Mesenteric fat pad (tissue), 1 donor: Measurements from ENCODE around the gene PDIK1L. TPM values are rescaled to one million over a fixed set of nuclear protein-coding genes. Genes with fewer than 3 reads are reported as not detected.
A peak's percentile ranks its signal among the peaks of the same experiment; 100 is the strongest.

ENCODE experiments used
- DNase-seq: peaks from one replicate; pipeline ENCODE4 v3.0.0-alpha.2; 2020; ENCODE audit warnings: low spot score
- long read RNA-seq: library from polyadenylated mRNA; unstranded; transcript quantifications from one replicate; pipeline ENCODE4 v2.0.0, GENCODE V29; 2020
- total RNA-seq: library from RNA; stranded (reverse); fragmentation: NEBNext Ultra II Directional; extraction: Animal tissue kit (Norgen Biotek cat#: 25700); gene quantifications from one replicate; pipeline ENCODE4 v1.2.1, GENCODE V29; 2021
- donor health status: DM: yes; HTN: yes; CAD: no.

Gene PDIK1L
- 6.4 TPM for total RNA-seq
- long read RNA-seq, full-length matches to known transcripts, result 2 of 10 reads
- long read RNA-seq, partial matches to known transcripts, result 0 of 10 reads
- long read RNA-seq, other reads (novel, unspliced or antisense), result 8 of 10 reads

GRCh38 chr1:26111530-26112406 is at the start of gene PDIK1L:
TSS of gene PDIK1L (plus strand) at chr1:26111824. CDS start at chr1:26114309, 2,485 bp downstream.
- peak; percentile 99 for DNase-seq

- DNase-seq, result no peak
Observed at GRCh38 chr1:26064553-26064952, 47.1 kb upstream of the PDIK1L start.

DNA sequence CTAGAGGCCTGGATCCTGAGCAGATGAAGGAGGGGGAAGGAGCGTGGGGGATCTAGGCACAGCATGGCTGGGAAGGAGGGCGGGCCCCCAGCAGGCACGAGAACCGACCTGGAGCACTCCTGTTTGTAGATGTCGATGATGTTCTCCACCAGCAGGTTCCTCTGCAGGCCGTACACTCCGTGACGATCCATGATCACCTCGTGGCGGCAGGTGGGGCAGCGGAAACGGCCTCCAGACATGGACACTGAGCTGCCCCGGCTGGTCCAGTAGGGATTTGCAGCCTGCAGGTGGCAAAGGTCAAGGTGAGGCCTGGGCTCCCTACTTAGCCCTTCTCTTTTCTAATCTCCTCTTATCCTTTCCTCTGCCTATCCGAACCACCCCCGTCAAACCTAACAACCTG is 45.5 kb upstream of the PDIK1L start:
- DNase-seq, result no peak

DNA sequence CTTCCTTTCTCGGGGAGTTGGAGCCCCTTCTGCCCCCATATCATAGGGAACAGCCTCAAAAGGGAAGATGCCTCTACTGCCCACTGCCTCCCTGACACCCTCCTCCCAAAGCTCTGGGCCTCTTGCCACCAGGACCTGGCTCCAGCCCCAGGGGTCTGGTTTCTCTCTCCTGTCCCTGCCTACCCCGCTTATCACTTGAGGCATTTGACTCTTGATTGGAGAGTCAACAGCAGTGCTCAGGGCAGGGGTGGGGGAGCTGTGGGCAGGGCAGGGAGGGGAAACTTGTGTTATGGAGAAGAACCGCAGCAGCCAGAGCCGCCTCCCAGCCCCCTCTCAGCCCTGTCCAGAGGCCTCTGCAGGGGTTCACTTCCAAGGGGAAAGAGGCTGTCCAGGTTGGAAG is 44.8 kb upstream of the PDIK1L start:
- no peak for DNase-seq

GRCh38 chr1:26067432-26067911 is 44.2 kb upstream of the PDIK1L start, which contains the start of gene TRIM63:
TSS of gene TRIM63 (minus strand) at chr1:26067630. CDS start at chr1:26067494, 136 bp downstream.
- no peak for DNase-seq

DNA sequence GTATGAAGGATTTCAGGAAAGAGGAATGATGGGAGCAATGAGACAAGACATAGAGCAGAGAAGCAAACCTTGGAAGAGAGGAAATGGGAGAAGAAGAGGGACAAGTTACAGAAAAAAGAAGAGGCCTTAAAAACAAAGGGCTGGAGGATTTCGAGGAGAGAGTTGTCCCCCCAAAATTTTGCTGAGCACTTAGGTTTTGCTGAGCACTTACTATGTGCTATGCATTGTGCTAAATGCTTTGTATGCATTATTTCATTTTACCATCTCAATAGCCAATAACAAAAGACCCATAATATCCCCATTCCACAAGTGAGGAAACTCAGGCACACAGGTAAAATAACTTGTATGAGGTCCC is 41.7 kb upstream of the PDIK1L start:
- DNase-seq, result no peak

- no peak for DNase-seq
Observed at GRCh38 chr1:26070296-26070962, 41.2 kb upstream of the PDIK1L start.

GRCh38 chr1:26070963-26071342 is 40.7 kb upstream of the PDIK1L start:
- no peak for DNase-seq

DNA sequence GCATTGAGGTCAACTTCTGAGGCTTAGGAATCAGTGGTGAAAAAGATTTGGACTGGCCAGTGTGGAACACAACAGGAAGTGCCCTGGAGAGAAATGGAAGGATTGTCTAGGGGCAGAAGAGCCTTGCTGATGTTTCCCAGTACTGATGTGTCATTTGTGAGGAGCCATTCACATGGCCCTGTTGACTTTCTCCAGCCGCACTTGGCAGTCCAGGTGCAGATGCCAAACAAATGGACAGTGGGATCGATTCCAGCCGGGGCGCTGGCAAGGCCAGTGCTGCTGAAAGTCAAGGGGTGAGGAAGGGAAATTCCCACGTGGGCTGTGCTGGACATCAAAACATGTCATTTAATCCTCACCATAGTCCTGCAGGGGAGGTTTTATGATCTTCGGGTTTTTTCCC is 39.3 kb upstream of the PDIK1L start:
- no peak for DNase-seq

- DNase-seq, result no peak
Observed at GRCh38 chr1:26075421-26076144, 36.0 kb upstream of the PDIK1L start.

DNA sequence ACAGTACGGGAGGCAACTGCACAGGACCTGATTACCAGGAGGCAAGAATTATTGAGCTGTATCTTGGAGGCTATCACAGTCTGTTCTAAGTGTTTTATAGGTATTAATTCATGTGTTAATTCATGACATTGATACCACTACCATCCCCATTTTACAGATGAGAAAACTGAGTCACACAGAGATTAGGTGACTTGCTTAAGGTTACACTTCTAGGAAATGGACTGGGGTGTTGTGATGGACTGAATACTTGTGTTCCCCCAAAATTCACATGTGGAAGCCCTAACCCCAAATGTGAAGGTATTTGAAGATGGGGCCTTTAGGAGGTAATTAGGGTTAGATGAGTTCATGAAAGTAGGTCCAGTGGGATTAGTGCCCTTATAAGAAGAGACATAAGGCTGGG is 34.1 kb upstream of the PDIK1L start:
- no peak for DNase-seq

DNA sequence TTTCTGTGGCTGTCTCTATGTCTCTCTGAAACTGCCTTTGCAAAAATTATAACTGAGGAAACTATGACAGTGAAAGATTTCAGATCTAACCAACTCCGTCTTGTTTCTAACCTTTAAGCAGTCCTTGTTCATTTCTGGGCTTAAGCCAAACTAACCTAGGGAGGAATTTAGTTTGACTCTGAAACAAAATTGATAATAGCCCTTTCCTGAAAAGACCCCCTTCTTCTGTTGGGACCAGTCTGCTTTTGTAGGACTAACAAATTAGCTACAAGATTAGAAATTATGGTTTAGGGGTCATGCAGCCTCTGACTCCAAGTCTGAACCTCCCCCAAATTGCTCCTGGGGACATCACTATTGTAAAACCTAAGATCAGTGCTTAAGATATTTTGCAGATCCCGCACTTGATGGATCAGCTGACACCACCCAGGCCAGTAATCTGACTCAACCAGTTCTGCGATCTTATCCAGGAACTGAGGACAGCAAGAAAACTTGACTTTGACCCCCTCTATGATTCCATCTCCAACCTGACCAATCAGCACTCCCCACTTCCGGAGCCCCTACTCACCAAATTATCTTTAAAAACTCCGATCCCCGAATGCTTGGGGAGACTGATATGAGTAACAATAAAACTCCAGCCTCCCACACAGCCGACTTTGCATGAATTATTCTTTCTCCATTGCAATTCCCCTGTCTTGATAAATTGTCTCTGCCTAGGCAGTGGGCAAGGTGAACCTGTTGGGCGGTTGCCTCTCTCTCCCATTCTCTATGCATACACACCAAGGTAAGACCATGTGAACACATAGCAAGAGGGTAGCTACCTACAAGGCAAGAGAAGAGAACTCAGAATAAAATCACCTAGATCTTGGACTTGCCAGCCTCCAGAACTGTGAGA is 33.1 kb upstream of the PDIK1L start:
- DNase-seq, result no peak

GRCh38 chr1:26079178-26079563 is 32.5 kb upstream of the PDIK1L start:
- no peak for DNase-seq

- DNase-seq, result no peak
Observed at GRCh38 chr1:26079960-26080814, 31.4 kb upstream of the PDIK1L start.

DNA sequence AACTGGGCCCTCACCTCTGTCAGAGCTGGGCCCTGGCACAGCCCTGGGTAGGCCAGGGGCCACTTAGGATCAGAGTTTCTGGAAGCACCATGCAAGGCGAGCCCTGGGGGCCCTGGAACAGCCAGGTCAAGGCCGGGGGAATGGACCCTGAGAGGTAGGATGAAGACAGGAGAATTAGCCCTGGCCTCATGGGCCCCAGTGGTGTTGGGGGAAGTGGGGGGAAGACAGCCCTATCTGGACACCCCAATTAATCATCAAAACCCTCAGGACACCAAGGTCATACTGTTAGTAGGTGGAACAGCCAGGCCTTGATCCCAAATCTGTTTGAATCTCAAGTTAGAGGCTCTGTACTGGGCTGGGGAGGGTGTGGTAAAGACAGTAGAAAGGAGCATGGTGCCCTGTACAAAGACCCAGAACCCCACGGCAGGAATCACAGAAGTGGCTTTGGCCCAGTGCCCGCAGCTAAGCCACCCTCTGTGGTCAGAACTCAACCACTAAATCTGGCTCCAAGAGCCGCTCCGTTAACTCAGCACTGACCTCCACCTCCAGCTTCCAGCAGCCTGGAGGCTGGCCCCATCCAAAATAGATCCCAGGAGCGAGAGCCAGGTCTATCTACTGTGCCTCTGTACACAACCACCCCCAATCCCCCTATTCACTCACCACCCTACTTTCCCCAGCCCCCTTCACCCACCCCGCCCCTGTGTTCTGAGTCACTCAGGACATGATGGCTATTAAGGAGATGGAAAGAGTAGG is 30.2 kb upstream of the PDIK1L start:
- no peak for DNase-seq

DNA sequence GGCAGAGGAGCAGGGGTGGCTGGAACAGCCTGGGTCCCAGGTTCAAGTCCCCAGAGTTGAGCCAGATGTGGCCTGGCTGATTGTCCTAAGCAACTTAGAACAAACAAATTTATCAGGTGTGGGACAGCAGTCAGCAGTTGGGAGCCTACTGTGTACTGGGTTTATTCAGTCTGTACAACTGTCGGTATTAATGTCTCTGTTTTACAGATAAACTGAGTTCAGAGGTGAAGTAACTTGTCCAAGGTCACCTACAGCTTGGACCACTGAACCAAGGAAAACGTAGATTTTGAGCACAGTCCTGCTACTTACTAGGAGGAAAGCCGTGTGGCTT is 29.6 kb upstream of the PDIK1L start:
- no peak for DNase-seq

- DNase-seq, result no peak
Observed at GRCh38 chr1:26083208-26083607, 28.4 kb upstream of the PDIK1L start.

DNA sequence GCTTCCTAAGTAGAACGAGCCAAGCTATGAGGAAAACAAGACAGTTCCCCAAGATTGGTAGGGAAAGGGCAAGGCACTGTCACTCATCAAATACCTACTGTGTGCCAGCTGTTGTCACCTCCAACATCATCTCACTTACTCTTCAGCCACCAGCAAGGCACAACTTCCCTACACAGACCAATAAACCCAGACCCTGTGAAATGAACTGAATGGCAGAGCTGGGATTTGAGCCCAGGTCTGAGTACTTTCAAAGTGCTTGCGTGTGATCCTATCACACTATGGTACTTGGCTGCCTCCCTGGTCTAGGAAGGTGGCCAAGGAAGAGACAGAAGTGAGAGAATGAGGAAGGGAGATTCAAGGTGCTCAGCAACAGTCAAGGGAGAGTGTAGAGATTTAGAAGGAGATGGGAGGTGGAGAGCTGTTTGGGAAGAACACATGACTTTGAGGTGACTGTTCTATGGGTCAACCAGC is 27.5 kb upstream of the PDIK1L start:
- DNase-seq, result no peak

GRCh38 chr1:26084844-26085243 is 26.8 kb upstream of the PDIK1L start:
- DNase-seq, result no peak
